ENCODE data around the gene LPAR4. TPM values are rescaled to one million over a fixed set of nuclear protein-coding genes. Genes with fewer than 3 reads are reported as not detected.
"Not testable (repeated sequence)": the region's sequence is repeated elsewhere in the genome, so short reads cannot be mapped to it uniquely, and the experiment has no call there.

Gene LPAR4
- total and polyA plus RNA-seq, 2 donors from 2014 or later, result 0.16 TPM; not detected in 1

GRCh38 chrX:78796916-78797315 is 49.4 kb downstream of the LPAR4 start:
- no peak overlapping the region for H3K27ac ChIP-seq (ENCODE audit: low read depth in 2 of 2, low read length in 2 of 2)
- H3K36me3 ChIP-seq (ENCODE audit: control insufficient read depth in 2 of 3, insufficient read depth in 3 of 3, low read length in 3 of 3), result no peaks in the 10 kb centered on the region
- no peaks in the 10 kb centered on the region for H3K9me3 ChIP-seq (ENCODE audit: control insufficient read depth in 2 of 3, insufficient read depth in 1 of 3, low read length in 3 of 3)
- no peaks in the 10 kb centered on the region for H3K27me3 ChIP-seq (ENCODE audit: control insufficient read depth, insufficient read depth, low read length)
- FAIRE-seq, result no peak
- DNase-seq, result no peak
- no peaks in the 10 kb centered on the region for H3K4me1 ChIP-seq (ENCODE audit: control insufficient read depth in 2 of 3, insufficient read depth in 2 of 3, low read depth in 1 of 3, low read length in 3 of 3)
- H3K9ac ChIP-seq (ENCODE audit: low read length in 3 of 3), result no peak overlapping the region
- TF ChIP-seq CTCF (IDR thresholded peaks at IDR 0.05; ENCODE audit: borderline replicate concordance, extremely low read depth, insufficient read depth), result no peak
- intact Hi-C loops (cut with DNase I), result no loop called here
- no peak overlapping the region for H3K4me3 ChIP-seq (ENCODE audit: low read length in 3 of 3)

- no peaks in the 10 kb centered on the region for H3K36me3 ChIP-seq (ENCODE audit: control insufficient read depth in 2 of 3, insufficient read depth in 3 of 3, low read length in 3 of 3)
- FAIRE-seq (no peak), DNase-seq (no peak)
- no peaks in the 10 kb centered on the region for H3K27me3 ChIP-seq (ENCODE audit: control insufficient read depth, insufficient read depth, low read length)
- no peak overlapping the region for H3K9ac ChIP-seq (ENCODE audit: low read length in 3 of 3)
- intact Hi-C loops (cut with DNase I), result no loop called here
- H3K4me1 ChIP-seq (ENCODE audit: control insufficient read depth in 2 of 3, insufficient read depth in 2 of 3, low read depth in 1 of 3, low read length in 3 of 3), result no peaks in the 10 kb centered on the region
- no peak overlapping the region for H3K4me3 ChIP-seq (ENCODE audit: low read length in 3 of 3)
- TF ChIP-seq CTCF (IDR thresholded peaks at IDR 0.05; ENCODE audit: borderline replicate concordance, extremely low read depth, insufficient read depth), result no peak
- no peaks in the 10 kb centered on the region for H3K9me3 ChIP-seq (ENCODE audit: control insufficient read depth in 2 of 3, insufficient read depth in 1 of 3, low read length in 3 of 3)
- H3K27ac ChIP-seq (ENCODE audit: low read depth in 2 of 2, low read length in 2 of 2), result no peak overlapping the region
Observed at GRCh38 chrX:78800114-78800513, 52.6 kb downstream of the LPAR4 start.

- TF ChIP-seq CTCF (IDR thresholded peaks at IDR 0.05; ENCODE audit: borderline replicate concordance, extremely low read depth, insufficient read depth), result no peak
- no peaks in the 10 kb centered on the region for H3K27me3 ChIP-seq (ENCODE audit: control insufficient read depth, insufficient read depth, low read length)
- FAIRE-seq, result no peak
- no peaks in the 10 kb centered on the region for H3K36me3 ChIP-seq (ENCODE audit: control insufficient read depth in 2 of 3, insufficient read depth in 3 of 3, low read length in 3 of 3)
- H3K4me3 ChIP-seq (ENCODE audit: low read length in 3 of 3), result no peak overlapping the region
- H3K4me1 ChIP-seq (ENCODE audit: control insufficient read depth in 2 of 3, insufficient read depth in 2 of 3, low read depth in 1 of 3, low read length in 3 of 3), result no peaks in the 10 kb centered on the region
- no peak overlapping the region for H3K9ac ChIP-seq (ENCODE audit: low read length in 3 of 3)
- H3K27ac ChIP-seq (ENCODE audit: low read depth in 2 of 2, low read length in 2 of 2), result no peak overlapping the region
- intact Hi-C loops (cut with DNase I), result no loop called here
- H3K9me3 ChIP-seq (ENCODE audit: control insufficient read depth in 2 of 3, insufficient read depth in 1 of 3, low read length in 3 of 3), result no peaks in the 10 kb centered on the region
- no peak for DNase-seq
Observed at GRCh38 chrX:78800694-78801093, 53.2 kb downstream of the LPAR4 start.

- no peak for TF ChIP-seq CTCF (IDR thresholded peaks at IDR 0.05; ENCODE audit: borderline replicate concordance, extremely low read depth, insufficient read depth)
Observed at GRCh38 chrX:78801522-78801921, 54.0 kb downstream of the LPAR4 start.

GRCh38 chrX:78802526-78802925 is 55.0 kb downstream of the LPAR4 start:
- H3K9ac ChIP-seq (ENCODE audit: low read length in 3 of 3); H3K27me3 ChIP-seq (ENCODE audit: control insufficient read depth, insufficient read depth, low read length); intact Hi-C loops (cut with DNase I); FAIRE-seq; H3K4me1 ChIP-seq (ENCODE audit: control insufficient read depth in 2 of 3, insufficient read depth in 2 of 3, low read depth in 1 of 3, low read length in 3 of 3); H3K4me3 ChIP-seq (ENCODE audit: low read length in 3 of 3); DNase-seq; H3K9me3 ChIP-seq (ENCODE audit: control insufficient read depth in 2 of 3, insufficient read depth in 1 of 3, low read length in 3 of 3); H3K36me3 ChIP-seq (ENCODE audit: control insufficient read depth in 2 of 3, insufficient read depth in 3 of 3, low read length in 3 of 3); H3K27ac ChIP-seq (ENCODE audit: low read depth in 2 of 2, low read length in 2 of 2): not testable (repeated sequence)

More at GRCh38 chrX:78801522-78801921, 54.0 kb downstream of the LPAR4 start:
- no peak for FAIRE-seq
- Histone ChIP-seq H3K4me1 (ENCODE audit: control insufficient read depth in 2 of 3, insufficient read depth in 2 of 3, low read depth in 1 of 3, low read length in 3 of 3) (no peaks in the 10 kb centered on the region), H3K4me3 (ENCODE audit: low read length in 3 of 3) (no peak overlapping the region), H3K27ac (ENCODE audit: low read depth in 2 of 2, low read length in 2 of 2) (no peak overlapping the region), H3K27me3 (ENCODE audit: control insufficient read depth, insufficient read depth, low read length) (no peaks in the 10 kb centered on the region), H3K9me3 (ENCODE audit: control insufficient read depth in 2 of 3, insufficient read depth in 1 of 3, low read length in 3 of 3) (no peaks in the 10 kb centered on the region), H3K9ac (ENCODE audit: low read length in 3 of 3) (no peak overlapping the region), H3K36me3 (ENCODE audit: control insufficient read depth in 2 of 3, insufficient read depth in 3 of 3, low read length in 3 of 3) (no peaks in the 10 kb centered on the region)
- intact Hi-C loops (cut with DNase I), result no loop called here
- DNase-seq, result no peak
